GM12878 (cell line): Measurements from ENCODE around the gene PARPBP. TPM values are rescaled to one million over a fixed set of nuclear protein-coding genes. Genes with fewer than 3 reads are reported as not detected.

Experiments used
- ATAC-seq: fragments of 200-7000 bp; cut with Tn5 transposase; 3 replicates; pipeline ENCODE4 v1.9.1; 2020; ENCODE audit warnings: mild to moderate bottlenecking, moderate library complexity
- BruUV-seq: library from RNA; stranded (reverse); fragments of 400-500 nt; replicated peaks from 2 replicates; lab custom pipeline; 2021; lab: Mats Ljungman, UMichigan
- CTCF ChIA-PET: fragments of 300-600 bp; sonication (Branson Sonifier 250); formaldehyde crosslinking; extraction: SDS; loops from one replicate; lab custom pipeline; 2021; ENCODE audit warnings: inconsistent platforms; lab: Yijun Ruan, JAX
- POLR2A ChIA-PET: fragments of 350-600 bp; formaldehyde crosslinking; extraction: SDS; loops from one replicate; lab custom pipeline; 2021; ENCODE audit warnings: inconsistent platforms; lab: Charles Lee
- RAD21 ChIA-PET: fragments of 300-600 bp; sonication (Branson Sonifier 250); formaldehyde crosslinking; loops from one replicate; lab custom pipeline; 2023; ENCODE audit warnings: antibody characterized with exemption; ENCODE audit not compliant: unreplicated experiment; lab: Charles Lee
- SMC1A ChIA-PET: fragments of 300-600 bp; sonication (Branson Sonifier 250); formaldehyde crosslinking; loops from one replicate; lab custom pipeline; 2023; ENCODE audit not compliant: unreplicated experiment, uncharacterized antibody; lab: Charles Lee
- DNase-seq: peaks from one replicate; pipeline ENCODE4 v3.0.0-alpha.2; 2011; ENCODE audit warnings: low read depth, low spot score
- FAIRE-seq: peaks from 3 replicates; lab custom pipeline; 2011; peaks lifted over from hg19 to GRCh38; lab: Jason Lieb, UNC
- H2AFZ ChIP-seq: 2 replicates; pipeline ENCODE4 v1.6.0; 2011; ENCODE audit warnings: low read depth, low read length, control low read depth; ENCODE audit not compliant: control insufficient read depth
- H3K27ac ChIP-seq: 2 replicates; pipeline ENCODE4 v1.5.1; 2011; ENCODE audit warnings: control low read depth; ENCODE audit not compliant: control insufficient read depth, insufficient read depth
- H3K27me3 ChIP-seq, 2 experiments: replicated peaks in 1 of 2; 2 replicates each; pipeline versions ENCODE4 v1.6.0 to v1.6.1; 2011; ENCODE audit warnings: low read length in 1 of 2; ENCODE audit not compliant: control insufficient read depth in 2 of 2, insufficient read depth in 2 of 2
- H3K36me3 ChIP-seq, 2 experiments: 2 replicates each; pipeline ENCODE4 v1.5.1; 2011; ENCODE audit warnings: low read length in 1 of 2; ENCODE audit not compliant: control insufficient read depth in 2 of 2, insufficient read depth in 2 of 2
- H3K4me1 ChIP-seq: 2 replicates; pipeline ENCODE4 v1.6.1; 2011; ENCODE audit warnings: mild to moderate bottlenecking, low read length, moderate library complexity, mixed read lengths; ENCODE audit not compliant: control insufficient read depth, insufficient read depth
- H3K4me2 ChIP-seq: 2 replicates; pipeline ENCODE4 v1.6.0; 2011; ENCODE audit warnings: control low read depth; ENCODE audit not compliant: control insufficient read depth, insufficient read depth
- H3K4me3 ChIP-seq: fragments of 200-600 bp; sonication (generic); 2 replicates; pipeline ENCODE4 v1.5.1; 2016
- H3K79me2 ChIP-seq: 2 replicates; pipeline ENCODE4 v1.6.0; 2011; ENCODE audit warnings: low read length; ENCODE audit not compliant: control insufficient read depth, insufficient read depth
- H3K9ac ChIP-seq: 2 replicates; pipeline ENCODE4 v1.8.0; 2011; ENCODE audit warnings: low read length, control low read depth, mixed read lengths; ENCODE audit not compliant: control insufficient read depth, insufficient read depth
- H3K9me3 ChIP-seq: replicated peaks from 3 replicates; pipeline ENCODE4 v1.5.1; 2011; ENCODE audit warnings: mild to moderate bottlenecking, low read length; ENCODE audit not compliant: control insufficient read depth, insufficient read depth
- H4K20me1 ChIP-seq: 2 replicates; pipeline ENCODE4 v1.6.0; 2011; ENCODE audit not compliant: control insufficient read depth, insufficient read depth
- ATF7 ChIP-seq: fragments of 450-650 bp; IDR thresholded peaks from 2 replicates; pipeline ENCODE4 v1.6.1; 2016; ENCODE audit warnings: low read depth, mild to moderate bottlenecking
- ETV6 ChIP-seq, 2 experiments: fragments of 450-650 bp in 1 of 2; IDR thresholded peaks in 1 of 2; conservative IDR thresholded peaks in 1 of 2; 2 replicates each; pipeline ENCODE4 v1.6.1; 2014; ENCODE audit warnings: antibody characterized with exemption in 1 of 2, borderline replicate concordance in 1 of 2, low read depth in 1 of 2, mild to moderate bottlenecking in 1 of 2, moderate library complexity in 1 of 2
- GABPA ChIP-seq: IDR thresholded peaks from 2 replicates; pipeline ENCODE4 v1.6.1; 2014; ENCODE audit warnings: antibody characterized with exemption, low read depth, mild to moderate bottlenecking, inconsistent platforms
- JUNB ChIP-seq: IDR thresholded peaks from 2 replicates; pipeline ENCODE4 v1.6.1; 2016; ENCODE audit warnings: antibody characterized with exemption, mild to moderate bottlenecking
- JUND ChIP-seq: IDR thresholded peaks from 2 replicates; pipeline ENCODE4 v1.6.1; 2012; ENCODE audit warnings: low read depth, mild to moderate bottlenecking, low read length, improper control_type of control experiment, moderate library complexity
- MTA3 ChIP-seq: IDR thresholded peaks from 2 replicates; pipeline ENCODE4 v1.6.1; 2012; ENCODE audit warnings: low read length, inconsistent platforms, borderline replicate concordance
- NFIC ChIP-seq: IDR thresholded peaks from 2 replicates; pipeline ENCODE4 v1.6.1; 2012; ENCODE audit warnings: low read depth, mild to moderate bottlenecking, inconsistent platforms, low read length, moderate library complexity
- NFYB ChIP-seq: IDR thresholded peaks from 2 replicates; pipeline ENCODE4 v1.6.1; 2011; ENCODE audit warnings: low read depth, mild to moderate bottlenecking, low read length, improper control_type of control experiment, moderate library complexity; ENCODE audit not compliant: insufficient read depth
- NR2C1 ChIP-seq: fragments of 450-650 bp; IDR thresholded peaks from 2 replicates; pipeline ENCODE4 v1.6.1; 2017; ENCODE audit warnings: antibody characterized with exemption, mild to moderate bottlenecking, moderate library complexity
- POLR2AphosphoS5 ChIP-seq: IDR thresholded peaks from 2 replicates; pipeline ENCODE4 v1.6.1; 2011; ENCODE audit warnings: mild to moderate bottlenecking, low read length, inconsistent platforms
- STAT1 ChIP-seq: fragments of 450-650 bp; conservative IDR thresholded peaks from 2 replicates; pipeline ENCODE4 v1.6.1; 2014; ENCODE audit warnings: antibody characterized with exemption, mild to moderate bottlenecking
- STAT3 ChIP-seq: IDR thresholded peaks from 2 replicates; pipeline ENCODE4 v1.6.1; 2011; ENCODE audit warnings: low read depth, low read length, improper control_type of control experiment
- TAF1 ChIP-seq: IDR thresholded peaks from 2 replicates; pipeline ENCODE4 v1.6.1; 2011; ENCODE audit warnings: mild to moderate bottlenecking, low read depth, low read length, borderline replicate concordance
- ZBTB33 ChIP-seq: fragments of 450-650 bp; IDR thresholded peaks from 2 replicates; pipeline ENCODE4 v1.6.1; 2017; ENCODE audit warnings: mild to moderate bottlenecking
- WGBS: methylation state at CpG from one replicate; pipeline ENCODE4 v1.1.6; 2016; ENCODE audit warnings: low lambda C conversion rate; ENCODE audit not compliant: insufficient replicate concordance, insufficient coverage; ENCODE audit errors: missing lambda C conversion rate; 5-methylcytosine and 5-hydroxymethylcytosine counted together
- in situ Hi-C: fragments of 300-500 bp; cut with MboI; formaldehyde crosslinking; loops from 9 replicates; pipeline ENCODE4 v1.14.3; 2018; ENCODE audit warnings: mixed read lengths
- intact Hi-C: fragments of 100-400 bp; cut with micrococcal nuclease; formaldehyde crosslinking; loops from one replicate; pipeline ENCODE4 v1.14.2; 2022; ENCODE audit not compliant: unreplicated experiment
- polyA plus RNA-seq, 11 experiments: library from polyadenylated mRNA; depleted of rRNA in 4 of 11; unstranded in 6 of 11; stranded (reverse) in 5 of 11; fragments of >200 nt; fragmentation: Nextera tagmentation in 4 of 11; fragmentation: Illumina TruSeq in 1 of 11; extraction: Ambion mirVana in 4 of 11; extraction: Trizol in 1 of 11; gene quantifications; 1 replicate in 1 of 11; 2 replicates in 10 of 11; pipeline versions ENCODE4 v1.2.1 to v1.2.3, GENCODE V29; 2011 to 2016; ENCODE audit warnings: inconsistent platforms in 2 of 11, missing spikeins in 2 of 11, low read depth in 1 of 11
- total RNA-seq, 4 experiments: library from RNA; depleted of rRNA in 3 of 4; stranded (reverse); fragments of >200 nt in 3 of 4; fragmentation: Illumina TruSeq in 1 of 4; extraction: Trizol in 1 of 4; gene quantifications; 2 replicates each; pipeline versions ENCODE4 v1.2.1 to v1.2.3, GENCODE V29; 2013 to 2021

The PARPBP gene
- total and polyA plus RNA-seq, 10 of the 15 experiments (the other 5 are each of a cell fraction or from before 2014, with no cell fraction given) = 20.3 to 57.7 (median 32.4) TPM

GRCh38 chr12:102172436-102172835, 52.5 kb downstream of the PARPBP start (continued):
- TF ChIP-seq POLR2AphosphoS5 (no peak), GABPA (no peak), NFYB (no peak)

- no peak overlapping the region for H2AFZ ChIP-seq
- no peak overlapping the region for H3K4me3 ChIP-seq
- no peaks in the 10 kb centered on the region for H3K79me2 ChIP-seq
- H3K9ac ChIP-seq = no peak overlapping the region
- no peak overlapping the region for H3K27ac ChIP-seq
- TF ChIP-seq JUNB (no peak), TAF1 (no peak), NR2C1 (no peak), MTA3 (no peak), NFIC (no peak), ATF7 (no peak), STAT1 (no peak), ETV6 (conservative IDR thresholded peaks at IDR 0.05 in 1 of 2, IDR thresholded peaks at IDR 0.05 in 1 of 2; ENCODE audit: borderline replicate concordance in 1 of 2, low read depth in 1 of 2) (no peak), STAT3 (no peak), ZBTB33 (no peak), JUND (no peak)
- SMC1A ChIA-PET = interaction anchor here (0.9 to 1.7 kb wide), 5 partner anchors 9 to 566 kb away, joined by 3 to 4 read pairs (median 4); no protein-coding TSS in a partner anchor
- POLR2A ChIA-PET = interaction anchor here (0.9 kb wide), 1 partner anchor 53 kb away, joined by 5 read pairs; no protein-coding TSS in a partner anchor
- RAD21 ChIA-PET = no interaction called here
- DNase-seq (no peak), ATAC-seq (no peak), FAIRE-seq (no peak)
- peaks cover 0 to 5% of the 10 kb centered on the region in 2 experiments; a peak in 2 of 4 replicates for H3K36me3 ChIP-seq
- no peaks in the 10 kb centered on the region for H4K20me1 ChIP-seq
- no peaks in the 10 kb centered on the region for H3K27me3 ChIP-seq
- no TSS peak for BruUV-seq
- no peak overlapping the region for H3K4me2 ChIP-seq
- in situ Hi-C loops = no loop called here
- 100% methylated on average over 2 of the region's 2 CpGs for WGBS
- intact Hi-C loops = loop anchor here (5.0 kb wide), 1 partner anchor 593 kb away; no protein-coding TSS in a partner anchor
- H3K9me3 ChIP-seq = no peaks in the 10 kb centered on the region
- no peaks in the 10 kb centered on the region for H3K4me1 ChIP-seq
- CTCF ChIA-PET = interaction anchor here (1.3 to 2.4 kb wide), 3 partner anchors 13 to 637 kb away, joined by 4 to 7 read pairs (median 4); no protein-coding TSS in a partner anchor
These were observed 54.1 kb downstream of the PARPBP start for GRCh38 chr12:102174117-102174516.
